NCI-H1092 (cell line): ENCODE measurements around the gene LUZP1.

Experiments used
- DNase-seq: peaks from one replicate; lab custom pipeline; 2025; lab: John Stamatoyannopoulos, UW

LUZP1 gene

DNA sequence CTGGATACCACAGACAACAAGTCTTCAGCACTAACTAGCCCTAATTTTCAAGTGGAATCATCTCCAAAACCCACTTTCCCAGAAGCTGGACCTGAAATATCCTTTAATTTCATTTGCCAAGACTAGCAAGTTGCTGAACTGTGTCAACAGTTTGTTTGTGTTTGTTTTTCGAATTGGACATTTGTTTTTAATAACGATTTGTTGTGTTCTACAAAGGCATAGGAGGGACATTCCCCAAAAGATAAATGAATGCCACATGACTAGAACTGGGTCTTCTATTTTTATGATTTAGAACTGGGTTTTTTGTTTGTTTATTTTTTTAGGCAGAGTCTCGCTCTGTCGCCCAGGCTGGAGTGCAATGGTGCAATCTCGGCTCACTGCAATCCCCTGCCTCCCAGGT is 17.9 kb downstream of the LUZP1 start:
- no peak for DNase-seq

DNA sequence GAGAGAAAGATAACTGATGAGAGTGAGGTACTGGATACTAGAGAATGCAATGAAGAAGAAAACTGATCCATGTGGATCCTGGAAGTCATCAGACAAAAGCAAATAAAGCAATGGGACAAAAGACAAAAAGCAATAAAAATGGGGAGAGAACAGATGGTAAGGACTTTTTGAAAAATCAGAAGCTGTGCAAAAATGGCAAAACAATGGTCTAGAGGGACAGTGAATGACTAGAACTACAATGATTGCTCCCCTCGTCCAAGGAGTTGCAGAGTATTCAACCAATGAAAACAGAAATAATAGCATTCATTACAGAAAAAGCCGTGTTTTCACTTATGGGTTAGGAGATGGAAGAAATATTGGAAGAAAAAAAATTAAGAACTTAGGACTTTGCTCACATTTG is 18.5 kb downstream of the LUZP1 start:
- DNase-seq: no peak

DNA sequence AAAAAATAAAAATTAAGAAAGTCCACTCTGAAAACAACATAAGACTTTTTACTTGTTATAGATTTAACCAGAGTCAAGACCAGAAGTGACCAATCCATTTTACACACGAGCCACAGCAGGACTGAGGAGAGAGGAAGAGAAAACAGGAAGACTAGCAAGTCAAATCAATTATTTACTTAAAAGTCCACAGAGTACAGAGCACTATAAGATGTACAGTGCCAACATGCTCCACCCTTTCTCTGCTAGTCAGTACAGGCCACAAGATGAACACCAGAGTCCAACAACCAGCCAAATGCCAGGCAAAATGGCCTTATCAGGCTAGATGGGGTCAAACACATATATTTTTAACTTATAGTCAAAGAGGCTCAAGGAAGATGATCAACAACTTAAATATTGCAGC is 19.5 kb downstream of the LUZP1 start:
- DNase-seq: no peak

DNA sequence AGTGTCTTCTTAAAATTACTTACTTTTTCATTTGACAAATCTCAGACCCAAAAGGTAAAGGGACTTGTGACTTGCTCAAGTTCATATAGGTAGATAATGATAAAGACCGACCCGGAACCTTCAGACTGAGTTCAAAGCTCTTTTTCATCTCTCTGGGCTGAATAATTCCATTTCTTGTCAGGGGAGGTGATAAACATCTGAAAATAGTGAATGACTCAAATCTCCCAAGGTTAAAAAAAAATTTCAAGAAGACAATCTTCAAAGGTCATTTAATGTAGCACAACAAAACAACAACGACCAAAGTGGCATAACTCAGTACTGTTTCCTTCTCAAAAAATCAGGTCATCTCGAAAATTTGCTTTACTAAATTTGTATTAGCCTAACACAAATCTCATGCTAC is 20.6 kb downstream of the LUZP1 start:
- no peak for DNase-seq

DNA sequence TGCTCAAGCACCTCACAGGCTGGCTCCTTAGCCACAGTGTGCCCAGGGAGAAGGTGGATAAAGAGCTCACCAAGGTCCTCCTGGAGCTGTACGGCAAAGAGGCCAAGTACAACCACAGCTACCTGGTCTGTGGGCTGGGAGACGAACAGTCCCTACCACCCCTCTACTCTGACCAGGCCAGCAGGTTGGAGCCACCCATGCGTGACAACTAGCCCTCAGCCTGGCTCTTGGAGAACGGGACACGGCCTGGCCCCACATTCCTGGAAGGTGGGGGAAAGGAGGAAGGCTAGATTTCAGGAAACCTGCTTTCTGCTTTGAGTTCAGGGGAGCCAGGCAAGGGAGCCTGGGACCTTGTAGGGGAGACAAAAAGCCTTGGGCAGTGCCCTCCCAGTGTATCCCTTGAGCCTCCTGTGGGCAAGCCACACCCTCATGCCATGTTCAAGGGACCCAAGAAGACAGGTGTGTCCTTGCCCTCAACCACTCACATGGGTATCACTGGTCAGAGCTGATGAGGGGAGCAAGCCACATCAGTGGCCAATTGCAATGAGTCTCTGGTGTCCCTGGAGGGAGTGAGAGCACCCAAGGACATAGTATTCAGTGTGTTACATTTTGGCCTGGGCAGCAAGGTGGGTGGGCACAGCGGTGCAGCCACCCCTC is 27.6 kb downstream of the LUZP1 start:
- DNase-seq: no peak

DNA sequence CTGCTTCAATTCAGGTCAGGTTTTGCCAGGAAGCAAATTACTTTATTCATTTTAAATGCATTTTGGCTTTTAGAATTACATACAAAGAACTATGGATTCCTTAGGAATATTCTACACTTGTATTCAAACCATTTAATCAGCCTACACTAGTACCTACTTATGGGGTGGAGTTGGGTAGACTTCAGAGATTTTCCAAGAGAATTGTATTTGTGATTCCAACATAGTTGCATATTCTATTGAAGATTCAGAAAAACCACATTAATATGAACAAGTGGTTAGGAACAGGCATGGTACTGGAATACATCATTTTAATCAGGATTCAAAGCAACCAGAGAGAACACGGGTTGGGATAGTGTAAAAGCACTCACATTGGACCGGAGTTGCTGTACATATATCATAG is 33.4 kb downstream of the LUZP1 start:
- no peak for DNase-seq

DNA sequence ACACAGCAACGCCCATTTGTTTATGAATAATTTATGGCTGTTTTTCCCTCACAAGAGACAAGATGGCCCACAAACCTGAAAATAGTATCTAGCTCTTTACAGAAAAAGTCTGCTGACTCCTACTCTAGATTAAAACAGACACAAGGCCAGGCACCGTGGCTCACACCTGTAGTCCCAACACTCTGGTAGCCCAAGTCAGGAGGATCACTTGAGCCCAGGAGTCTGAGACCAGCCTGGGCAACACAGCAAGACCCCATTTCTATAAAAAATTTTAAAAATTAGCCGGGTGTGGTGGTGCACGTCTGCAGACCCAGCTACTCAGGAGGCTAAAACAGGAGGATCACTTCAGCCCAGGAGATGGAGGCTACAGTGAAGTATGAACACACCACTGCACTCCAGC is 34.6 kb downstream of the LUZP1 start:
- DNase-seq: no peak

DNA sequence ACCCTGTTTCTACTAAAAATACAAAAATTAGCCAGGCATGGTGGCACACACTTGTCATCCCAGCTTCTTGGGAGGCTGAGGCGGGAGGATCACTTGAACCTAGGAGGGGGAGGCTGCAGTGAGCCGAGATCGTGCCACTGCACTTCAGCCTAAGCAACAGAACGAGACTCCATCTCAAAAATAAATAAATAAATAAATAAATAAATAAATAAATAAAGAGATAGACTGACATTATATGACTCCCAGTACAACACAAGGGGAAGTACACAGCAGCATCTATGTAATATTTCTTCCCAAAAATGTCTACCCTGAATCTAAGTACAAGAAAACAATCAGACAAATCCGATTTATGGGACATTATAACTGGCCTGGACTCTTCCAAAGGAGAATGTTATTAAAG is 35.1 kb downstream of the LUZP1 start:
- DNase-seq: no peak

DNA sequence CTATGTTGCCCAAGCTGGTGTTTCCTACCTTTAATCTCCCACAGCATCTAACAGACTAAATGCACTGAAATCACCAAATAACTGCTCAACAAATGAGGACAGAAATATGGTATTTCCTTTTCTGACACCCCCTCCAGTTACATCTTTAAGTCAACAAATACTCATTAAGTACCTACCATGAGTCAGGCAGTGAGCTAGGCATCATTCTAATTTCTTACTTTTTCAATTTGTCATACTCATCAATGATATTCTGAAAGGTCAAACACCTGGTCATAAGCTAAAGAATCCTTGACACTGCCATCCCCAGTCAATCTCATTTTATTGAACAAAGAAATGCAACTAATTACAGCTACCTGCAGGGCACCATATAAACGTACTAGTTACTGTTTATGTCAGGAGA is 36.6 kb downstream of the LUZP1 start:
- DNase-seq: no peak

DNA sequence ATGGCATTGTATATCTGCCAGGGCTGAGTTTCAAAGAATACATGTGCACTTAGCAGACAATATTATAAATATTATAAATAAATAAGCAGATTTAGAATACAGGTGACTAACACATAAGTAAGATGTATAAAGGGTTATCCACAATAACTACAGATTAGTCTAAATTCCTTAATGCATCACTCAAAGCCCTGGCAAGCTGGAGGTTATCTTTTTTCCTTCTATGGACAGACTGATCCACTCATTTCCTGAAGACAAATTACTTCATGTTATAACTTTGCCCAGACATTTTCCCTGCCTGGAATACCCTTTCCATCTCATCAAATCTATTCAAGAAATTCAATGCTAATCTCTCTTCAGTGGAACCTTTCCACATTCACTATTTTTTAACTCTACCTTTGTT is 38.8 kb downstream of the LUZP1 start:
- no peak for DNase-seq

DNA sequence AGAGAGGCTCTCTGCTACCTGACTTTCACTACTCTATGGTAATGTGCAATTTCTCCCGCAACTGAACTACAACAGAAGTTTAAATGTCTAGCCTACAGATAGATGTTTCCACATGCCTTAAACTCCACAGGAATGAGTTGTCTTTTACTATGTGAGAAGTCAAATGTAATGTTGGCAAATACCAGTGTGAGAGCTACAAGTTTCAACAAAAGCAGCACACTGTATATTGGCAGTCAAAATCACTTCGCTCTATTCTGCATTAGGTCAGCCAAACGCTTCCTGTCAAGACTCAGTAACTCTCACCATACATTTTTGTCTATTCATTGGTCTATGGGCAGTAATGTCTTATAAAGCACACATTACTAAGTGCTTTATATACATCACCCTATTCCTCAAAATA is 41.9 kb downstream of the LUZP1 start:
- DNase-seq: no peak

DNA sequence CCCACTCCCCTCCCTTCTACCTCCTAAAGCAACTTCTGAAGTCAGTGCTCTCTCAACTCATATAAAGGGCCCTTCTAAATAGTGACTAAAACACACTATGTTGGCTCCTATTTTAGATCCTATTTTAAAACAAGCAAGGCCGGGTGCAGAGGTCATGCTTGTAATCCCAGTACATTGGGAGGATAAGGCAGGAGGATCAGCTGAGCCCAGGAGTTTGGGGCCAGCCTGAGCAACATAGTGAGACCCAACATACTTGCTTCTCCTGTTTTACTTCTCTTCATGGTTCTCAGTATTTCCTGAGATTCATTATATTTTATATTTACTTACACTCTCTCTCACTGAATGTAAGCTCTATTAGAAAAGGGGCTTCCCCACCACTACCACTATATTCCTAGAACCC is 42.5 kb downstream of the LUZP1 start:
- no peak for DNase-seq

DNA sequence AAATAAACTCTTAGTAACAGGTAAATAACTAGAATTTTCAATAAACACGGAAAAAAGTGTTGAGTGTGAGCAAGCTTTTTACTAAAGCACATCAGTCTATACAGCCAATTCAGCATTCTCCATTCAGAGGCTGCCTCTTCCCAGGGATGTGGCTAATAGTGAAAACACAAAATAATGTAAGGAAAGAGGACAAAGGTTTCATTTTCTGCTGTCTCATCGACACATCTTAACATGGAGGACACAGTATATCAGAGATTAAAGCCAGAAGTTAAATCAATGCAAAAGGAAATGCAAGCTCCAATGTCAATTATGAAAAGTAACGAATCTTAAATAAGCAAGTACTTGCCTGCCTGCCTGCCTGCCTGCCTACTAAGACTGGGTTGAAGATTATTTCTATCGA is 43.2 kb downstream of the LUZP1 start:
- DNase-seq: no peak

DNA sequence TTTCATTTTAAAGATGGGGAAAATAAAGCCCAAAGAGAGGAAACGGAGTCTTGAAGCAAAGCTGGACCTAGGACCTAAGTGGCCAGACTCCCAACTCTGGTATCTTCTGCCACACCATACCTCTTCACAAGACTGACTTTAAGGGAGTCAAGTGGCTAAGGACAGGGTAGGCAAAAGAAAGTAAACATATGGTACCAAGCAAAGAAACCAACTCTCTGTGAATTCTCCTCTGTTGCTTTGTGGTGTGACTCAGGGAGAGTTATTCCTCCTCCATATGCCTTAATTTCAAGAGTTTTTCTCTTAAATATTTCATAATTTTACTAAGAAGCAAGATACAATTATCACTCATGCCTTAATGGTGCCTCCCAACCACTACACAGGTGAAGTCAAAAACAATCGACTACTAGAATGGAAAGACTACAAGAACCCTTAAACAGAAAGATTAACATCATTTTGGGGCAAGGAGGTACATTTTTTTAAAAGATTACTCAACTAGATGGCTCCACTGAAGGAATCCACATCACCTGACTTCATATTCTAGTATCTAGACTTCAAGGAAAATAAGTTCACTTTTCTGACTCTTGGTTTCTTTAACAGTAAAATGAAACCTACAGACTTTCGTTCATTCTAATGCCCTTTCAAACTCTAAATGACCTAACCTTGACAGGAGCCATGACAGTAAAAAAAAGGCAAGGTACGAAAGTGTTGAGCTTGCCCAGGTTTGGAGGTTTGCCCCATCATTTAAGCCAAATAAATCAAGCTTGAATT is 44.2 kb downstream of the LUZP1 start:
- no peak for DNase-seq

DNA sequence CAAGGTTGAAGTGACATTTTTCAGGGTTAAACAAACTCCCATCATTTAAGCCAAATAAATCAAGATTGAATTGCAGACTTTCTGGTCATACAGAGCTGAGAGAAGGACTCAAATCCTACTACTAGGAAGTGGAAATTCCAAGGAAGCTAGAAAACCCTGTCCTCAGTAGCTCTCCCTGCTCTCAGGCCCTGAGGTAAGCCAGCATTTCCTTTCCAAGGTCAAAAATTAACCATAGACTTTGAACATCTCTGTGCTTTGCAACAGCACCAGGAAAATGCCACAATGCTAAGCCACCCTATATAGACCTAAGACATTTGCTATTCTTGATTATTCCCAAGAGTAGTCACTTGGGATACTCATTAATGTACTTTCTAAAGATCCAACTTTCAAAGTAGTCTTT is 45.1 kb downstream of the LUZP1 start:
- DNase-seq: no peak

DNA sequence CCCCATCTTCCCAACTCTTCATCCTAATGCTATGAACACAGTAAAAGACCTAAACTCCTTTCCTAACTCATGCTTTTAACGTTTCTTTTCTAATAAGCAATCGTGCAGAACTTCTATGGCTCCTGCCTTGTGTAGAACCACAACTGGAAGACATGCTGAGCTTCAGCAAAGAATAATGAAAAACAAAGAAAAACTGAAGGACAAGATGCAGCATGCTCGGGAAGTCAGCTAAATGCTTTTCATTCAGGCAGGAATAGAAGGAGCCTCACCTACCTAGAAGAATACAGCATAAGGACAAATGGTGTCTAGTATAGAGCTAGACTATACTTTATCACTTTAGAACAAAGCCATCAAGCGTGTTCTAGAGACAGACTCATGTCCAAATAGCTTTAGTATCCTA is 45.9 kb downstream of the LUZP1 start:
- DNase-seq: no peak

DNA sequence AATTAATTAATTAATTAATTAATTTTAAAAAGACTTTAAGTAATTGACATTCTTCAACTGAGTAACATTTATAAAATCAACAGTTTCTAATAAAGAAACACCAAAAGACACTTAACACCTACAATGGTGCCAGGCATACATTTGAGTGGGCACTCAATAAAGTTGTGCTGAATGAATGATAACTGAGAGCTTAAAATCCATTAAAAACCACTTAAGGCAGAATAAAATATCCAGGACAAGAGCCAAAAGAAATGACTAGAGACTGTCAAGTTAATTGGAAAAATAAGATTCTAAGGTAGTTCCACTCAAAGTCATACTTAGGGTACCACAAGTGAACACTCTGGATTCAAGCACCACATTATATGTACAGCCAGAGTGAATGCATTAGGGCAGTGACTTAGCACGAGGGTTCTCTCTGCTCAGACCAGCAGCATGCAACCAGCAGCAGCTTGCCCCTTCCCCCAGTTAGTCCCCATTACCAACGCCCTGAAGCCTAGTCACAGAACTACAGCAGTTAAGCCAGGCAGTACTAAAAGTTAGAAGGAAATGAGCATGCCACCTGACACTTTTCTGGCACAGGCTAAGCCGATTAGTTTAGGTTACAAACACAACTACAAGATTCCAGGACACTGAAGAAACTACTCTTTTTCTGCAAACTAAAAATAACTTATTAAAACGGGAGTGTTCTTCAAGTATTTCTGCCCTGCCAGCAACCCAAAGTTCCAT is 46.5 kb downstream of the LUZP1 start:
- DNase-seq: no peak

DNA sequence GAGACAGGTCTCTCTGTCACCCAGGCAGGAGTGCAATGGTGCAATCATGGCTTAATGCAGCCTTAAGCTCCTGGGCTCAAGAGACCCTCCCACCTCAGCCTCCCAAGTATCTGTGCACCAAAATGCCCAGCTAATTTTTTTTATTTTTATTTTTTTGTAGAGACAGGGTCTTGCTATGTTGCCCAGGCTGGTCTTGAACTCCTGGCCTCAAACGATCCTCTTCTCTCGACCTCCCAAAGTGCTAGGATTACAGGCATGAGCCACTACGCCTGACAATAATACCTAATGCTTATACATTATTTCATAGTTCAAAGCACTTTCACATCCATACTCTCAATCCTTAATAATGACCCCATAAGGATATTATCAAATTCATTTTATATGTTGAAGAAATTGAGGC is 48.3 kb downstream of the LUZP1 start:
- no peak for DNase-seq

DNA sequence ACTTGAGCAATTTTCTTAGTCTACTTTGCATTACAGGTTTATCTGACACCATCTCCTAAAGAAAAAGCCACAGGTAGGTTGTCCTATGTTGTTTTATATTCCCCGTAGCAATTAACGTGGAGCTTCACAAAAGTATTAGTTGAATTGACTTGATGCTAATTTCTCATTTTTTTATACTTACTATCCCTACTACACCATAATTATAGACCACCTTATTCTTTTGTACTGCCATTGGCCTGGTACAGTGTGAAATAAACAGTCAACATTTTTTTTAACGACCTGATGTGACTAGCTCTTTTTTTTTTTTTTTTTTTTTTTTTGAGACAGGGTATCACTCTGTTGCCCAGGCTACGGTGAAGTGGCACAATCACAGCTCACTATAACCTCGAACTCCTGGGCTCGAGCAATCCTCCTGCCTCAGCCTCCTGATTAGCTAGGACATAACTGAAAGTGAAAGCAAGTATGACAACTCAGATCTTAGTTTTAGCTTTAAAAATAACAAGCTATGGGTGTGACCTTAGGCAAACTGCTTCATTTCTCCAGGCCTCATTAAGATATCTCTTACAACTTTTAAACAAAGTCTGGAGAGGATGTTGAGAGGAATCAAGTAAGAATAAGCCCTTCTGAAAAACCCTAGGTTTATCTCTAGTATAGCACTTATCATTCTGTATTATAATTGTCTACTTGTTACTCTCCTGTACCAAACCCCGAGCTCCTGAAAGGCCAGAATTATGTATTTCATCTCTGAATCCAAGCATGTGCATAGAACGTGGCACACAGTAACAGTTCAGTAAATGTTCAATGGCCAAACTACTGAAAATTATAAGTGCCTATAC is 49.5 kb downstream of the LUZP1 start:
- DNase-seq: no peak

DNA sequence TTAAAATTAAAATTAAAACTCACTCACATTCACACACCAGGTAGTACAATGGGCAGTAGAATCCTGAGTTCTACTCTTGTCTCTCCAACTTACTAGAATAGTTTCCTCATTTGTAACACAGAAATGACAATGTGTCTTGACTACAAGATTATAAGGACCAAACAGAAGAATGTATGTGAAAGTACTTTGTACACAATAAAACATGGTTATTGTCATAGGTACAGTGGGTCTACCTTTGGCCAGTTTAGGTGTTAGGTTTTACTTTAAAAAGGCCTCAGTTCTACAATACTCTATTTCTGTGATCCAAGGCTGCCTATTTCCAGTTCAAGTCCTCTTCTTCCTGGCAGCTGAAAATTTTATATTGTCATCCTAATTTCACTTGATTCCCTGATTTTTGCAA is 50.2 kb downstream of the LUZP1 start:
- DNase-seq: no peak

DNA sequence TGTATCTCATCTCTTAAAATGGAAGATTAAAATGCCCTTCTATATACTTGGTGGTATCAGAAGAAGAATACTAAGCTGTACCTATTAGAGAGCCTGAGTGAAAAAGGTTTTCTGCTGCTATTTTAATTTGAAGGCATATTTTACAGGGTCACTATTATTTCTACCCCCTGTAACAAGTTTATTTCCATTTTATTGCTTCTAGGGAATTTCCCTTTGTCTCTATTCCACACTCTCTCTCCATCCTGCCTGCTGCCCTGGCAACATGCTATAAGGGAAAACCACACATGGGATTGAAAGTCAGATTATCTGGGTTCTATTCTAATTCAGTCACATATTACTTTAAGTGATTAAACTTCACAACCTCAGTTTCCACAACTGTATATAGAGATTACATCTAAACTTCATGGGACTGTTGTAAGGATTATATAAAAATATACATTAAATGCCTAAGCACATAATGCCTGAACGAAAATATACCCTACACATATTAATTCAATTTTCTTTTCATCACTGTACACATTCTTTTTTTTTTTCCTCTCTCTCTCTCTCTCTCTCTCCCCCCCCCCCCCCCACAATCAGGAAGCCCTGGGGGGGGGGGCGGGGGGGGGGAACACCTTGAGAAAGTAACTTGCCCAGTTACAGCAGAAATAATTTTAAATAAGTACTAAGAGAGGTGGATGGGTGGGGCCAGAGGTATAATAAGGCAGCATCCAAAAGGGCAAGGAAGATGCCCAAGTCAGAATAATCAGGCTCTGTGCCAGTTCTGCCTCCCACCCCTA is 51.5 kb downstream of the LUZP1 start:
- no peak for DNase-seq
